GM18502 (cell line): ENCODE measurements around the gene SEBOX.
A peak's percentile ranks its signal among the peaks of the same experiment; 100 is the strongest.

Source experiments
- ATAC-seq: cut with Tn5 transposase; IDR thresholded peaks from one replicate; pipeline ENCODE4 v1.9.1; 2021; ENCODE audit warnings: mild to moderate bottlenecking; ENCODE audit not compliant: unreplicated experiment, poor library complexity

Gene SEBOX

GRCh38 chr17:28394337-28395116, 29.5 kb upstream of the SEBOX start:
- ATAC-seq: no peak

DNA sequence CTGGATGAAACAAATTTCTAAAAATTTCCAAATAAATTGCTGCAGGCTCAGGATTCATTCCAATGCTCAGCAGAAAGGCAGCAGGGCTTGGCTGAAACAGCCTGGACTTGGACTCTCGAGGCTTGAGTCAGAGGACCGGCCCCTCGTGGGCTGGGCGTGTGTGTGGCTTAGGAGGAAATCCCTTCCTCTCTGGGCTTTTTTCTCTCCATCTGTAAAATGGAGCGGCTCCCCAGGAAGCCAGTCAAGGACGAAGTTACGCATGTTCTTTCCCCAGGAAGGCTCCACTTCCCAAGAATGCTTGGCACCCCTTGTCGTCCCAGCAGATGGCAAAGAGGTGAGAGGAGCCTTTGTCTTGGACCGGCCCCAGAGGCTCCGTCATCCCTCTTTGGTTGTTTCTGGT, 27.5 kb upstream of the SEBOX start:
- no peak for ATAC-seq

DNA sequence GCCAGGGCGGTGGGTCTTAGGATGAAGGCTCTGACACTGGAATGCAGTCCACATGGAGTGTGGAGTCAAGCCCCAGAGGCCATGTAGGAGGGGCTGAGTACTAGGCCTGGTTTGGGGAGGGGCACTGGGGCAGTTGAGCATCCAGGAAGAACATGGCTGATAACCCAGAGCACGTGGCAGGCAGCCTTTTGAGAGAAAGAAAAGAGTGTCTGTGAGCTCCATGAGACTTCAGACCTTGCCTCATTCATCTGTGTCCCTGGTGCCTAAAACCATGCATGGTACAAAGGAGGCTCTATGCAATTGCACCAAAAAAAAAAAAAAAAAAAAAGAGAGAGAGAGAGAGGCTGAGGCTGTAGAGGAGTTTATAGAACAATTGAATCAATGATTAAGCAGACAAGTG, 26.4 kb upstream of the SEBOX start:
- ATAC-seq: no peak

- ATAC-seq: no peak
Observed at GRCh38 chr17:28390984-28391383, 26.0 kb upstream of the SEBOX start.

GRCh38 chr17:28390563-28390962, 25.6 kb upstream of the SEBOX start:
- no peak for ATAC-seq

DNA sequence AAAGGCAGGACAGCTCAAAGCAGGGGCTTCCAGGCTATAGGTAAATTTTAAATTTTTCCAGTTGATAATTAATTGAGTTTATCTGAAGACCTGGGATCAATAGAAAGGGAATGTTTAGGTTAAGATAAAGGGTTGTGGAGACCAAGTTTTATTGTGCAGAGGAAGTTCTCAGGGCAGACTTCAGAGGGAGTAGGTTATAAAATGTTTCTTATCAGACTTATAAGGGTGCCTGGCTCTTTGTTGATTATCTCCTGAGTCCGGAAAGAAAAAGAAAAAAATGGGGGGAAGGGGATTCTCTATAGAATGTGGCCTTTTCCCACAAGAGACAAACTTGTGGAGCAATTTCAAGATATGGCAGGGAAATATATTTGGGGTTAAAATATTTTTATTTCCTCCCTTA, 25.1 kb upstream of the SEBOX start:
- no peak for ATAC-seq

- no peak for ATAC-seq
Observed at GRCh38 chr17:28388106-28388505, 23.1 kb upstream of the SEBOX start.

GRCh38 chr17:28386391-28386790, 21.4 kb upstream of the SEBOX start:
- ATAC-seq: no peak

DNA sequence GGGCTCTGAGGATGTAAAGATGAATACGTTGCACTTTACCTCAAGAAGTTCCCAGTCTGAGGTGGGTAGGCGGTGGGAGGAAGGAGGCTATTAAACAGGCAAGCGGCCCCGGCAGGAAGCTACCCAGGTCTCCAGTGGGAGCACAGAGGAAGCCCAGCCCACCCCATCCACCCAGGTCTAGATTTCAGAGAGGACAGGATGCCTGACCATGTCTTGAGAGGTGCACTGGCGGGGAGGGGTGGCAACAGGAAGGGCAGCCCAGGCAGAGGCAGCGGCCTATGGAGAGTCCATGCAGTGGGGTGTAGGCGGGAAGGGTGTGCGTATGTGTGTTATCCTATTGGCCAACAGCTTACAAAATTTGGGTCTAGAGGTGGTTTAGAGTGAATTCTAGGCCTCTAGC, 20.4 kb upstream of the SEBOX start:
- ATAC-seq: no peak

DNA sequence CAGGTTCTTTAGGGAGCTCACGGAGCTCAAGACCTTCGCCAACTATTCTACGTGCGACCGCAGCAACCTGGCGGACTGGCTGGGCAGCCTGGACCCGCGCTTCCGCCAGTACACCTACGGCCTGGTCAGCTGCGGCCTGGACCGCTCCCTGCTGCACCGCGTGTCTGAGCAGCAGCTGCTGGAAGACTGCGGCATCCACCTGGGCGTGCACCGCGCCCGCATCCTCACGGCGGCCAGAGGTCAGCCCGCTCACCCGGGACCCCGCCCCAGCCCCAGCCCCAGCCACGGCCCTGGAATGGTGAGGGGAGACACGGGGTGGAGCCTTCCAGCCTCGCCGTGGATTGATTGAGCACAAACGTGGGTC, 20.0 kb upstream of the SEBOX start:
- ATAC-seq: peak; percentile 43

- ATAC-seq: peak; percentile 81
Observed at GRCh38 chr17:28384281-28385036, 19.5 kb upstream of the SEBOX start.

GRCh38 chr17:28381141-28381825, 16.3 kb upstream of the SEBOX start:
- ATAC-seq: no peak

DNA sequence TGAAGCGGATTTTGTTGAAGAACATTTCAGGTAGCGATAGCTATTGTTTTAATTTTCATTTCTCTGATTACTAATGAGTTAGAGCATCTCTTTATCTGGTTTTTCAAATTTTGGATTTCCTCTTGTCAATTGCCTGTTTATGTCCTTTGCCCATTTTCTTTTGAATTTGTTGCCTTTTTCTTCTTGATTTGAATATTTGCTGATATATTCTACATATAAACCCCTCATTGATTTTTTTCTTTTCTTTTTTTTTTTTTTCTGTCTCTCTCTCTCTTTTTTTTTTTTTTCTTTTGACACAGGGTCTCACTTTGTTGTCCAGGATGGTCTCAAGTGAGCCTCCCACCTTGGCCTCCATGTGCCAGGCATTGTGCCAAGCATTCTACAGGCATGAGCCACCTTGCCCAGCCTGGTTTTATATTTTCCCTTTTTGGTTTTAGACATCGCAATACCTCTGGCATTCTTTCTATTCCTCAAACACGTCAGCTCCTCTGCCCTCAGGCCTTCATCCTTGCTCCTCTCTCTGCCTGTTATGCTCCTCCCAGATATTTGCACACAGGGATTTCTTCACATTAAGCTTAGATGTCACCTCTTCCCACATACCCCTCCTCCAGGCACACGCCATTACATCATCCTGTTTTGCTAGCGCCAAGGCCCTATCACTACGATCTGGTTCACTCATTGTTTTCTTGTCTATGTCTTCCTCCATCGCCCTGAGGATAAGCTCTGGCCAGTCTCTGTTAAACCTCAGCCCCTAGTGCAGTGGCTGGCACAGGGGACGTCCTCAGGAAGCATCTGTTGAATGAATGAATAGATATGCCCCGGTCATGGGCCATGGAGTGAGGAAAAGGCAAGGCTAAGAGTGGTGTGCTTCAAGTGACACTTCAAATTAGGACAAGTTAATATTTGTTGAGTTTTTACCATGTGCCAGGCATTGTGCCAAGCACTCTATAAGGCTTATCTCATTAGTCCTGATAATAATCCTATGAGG, 15.1 kb upstream of the SEBOX start:
- no peak for ATAC-seq

DNA sequence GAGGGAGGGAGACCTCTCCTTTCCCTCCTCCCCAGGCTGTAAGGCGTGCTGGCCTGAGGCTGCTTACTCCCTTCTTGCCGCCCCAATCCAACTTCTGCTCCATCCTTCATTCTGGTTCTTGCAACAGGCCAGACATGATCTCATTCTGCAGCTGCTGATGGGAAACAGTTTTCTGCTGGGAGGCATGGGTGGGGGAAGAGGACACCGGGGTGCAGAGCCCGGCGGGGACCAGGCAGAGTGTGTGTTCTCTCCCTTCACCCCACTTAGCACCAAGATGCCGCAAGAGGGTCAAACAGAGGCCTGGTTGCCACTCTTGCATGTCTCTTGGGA, 7.9 kb upstream of the SEBOX start:
- no peak for ATAC-seq

GRCh38 chr17:28372203-28372944, 7.4 kb upstream of the SEBOX start:
- ATAC-seq: peak; percentile 23

- peak; percentile 87 for ATAC-seq
Observed at GRCh38 chr17:28371245-28372202, 6.5 kb upstream of the SEBOX start, which contains the start of gene SARM1. Gene SARM1, plus strand, starts transcription at chr17:28371694. Its CDS starts 339 bp downstream, at chr17:28372033.

DNA sequence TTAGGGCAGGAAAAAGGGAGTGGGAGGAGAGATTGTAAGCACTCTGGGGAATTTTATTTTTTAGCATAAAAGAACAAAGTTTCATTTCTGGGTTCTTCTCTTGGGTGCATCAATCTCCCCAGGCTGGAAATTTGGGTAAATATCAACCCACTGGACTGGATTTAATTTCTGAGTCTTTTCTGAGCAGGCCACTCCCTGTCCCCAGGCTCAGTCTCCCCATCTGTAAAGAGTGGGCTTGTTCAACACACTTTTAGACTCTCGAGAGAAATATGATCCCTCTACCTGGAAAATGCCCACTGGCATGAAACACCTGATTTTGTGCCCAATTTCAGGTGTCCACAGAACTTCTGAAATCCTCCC, 5.7 kb upstream of the SEBOX start:
- ATAC-seq: no peak

- no peak for ATAC-seq
Observed at GRCh38 chr17:28370035-28370743, 5.2 kb upstream of the SEBOX start, which contains the start of gene VTN. Gene VTN, minus strand, starts transcription at chr17:28370307. Its CDS starts 104 bp downstream, at chr17:28370203.
